GM12878 (cell line): ENCODE data around the gene AFMID. TPM values are rescaled to one million over a fixed set of nuclear protein-coding genes. Genes with fewer than 3 reads are reported as not detected.

Source experiments
- ATF7 ChIP-seq: fragments of 450-650 bp; IDR thresholded peaks from 2 replicates; pipeline ENCODE4 v1.6.1; 2016; ENCODE audit warnings: low read depth, mild to moderate bottlenecking
- BACH1 ChIP-seq: fragments of 450-650 bp; IDR thresholded peaks from 2 replicates; pipeline ENCODE4 v1.6.1; 2017; ENCODE audit warnings: mild to moderate bottlenecking, borderline replicate concordance
- BCL3 ChIP-seq: IDR thresholded peaks from 2 replicates; pipeline ENCODE4 v1.6.1; 2011; ENCODE audit warnings: borderline replicate concordance, low read depth, mild to moderate bottlenecking, moderate library complexity, low read length; ENCODE audit not compliant: insufficient read depth, poor library complexity, severe bottlenecking
- CREB1 ChIP-seq: IDR thresholded peaks from 2 replicates; pipeline ENCODE4 v1.6.1; 2012; ENCODE audit warnings: low read depth, mild to moderate bottlenecking, inconsistent platforms
- EZH2 ChIP-seq: IDR thresholded peaks from 2 replicates; pipeline ENCODE4 v1.6.1; 2012; ENCODE audit warnings: low read depth, mild to moderate bottlenecking, control low read depth, inconsistent platforms, low read length, borderline replicate concordance; ENCODE audit not compliant: control insufficient read depth
- FOS ChIP-seq: IDR thresholded peaks from 3 replicates; pipeline ENCODE4 v1.6.1; 2011; ENCODE audit warnings: borderline replicate concordance; ENCODE audit not compliant: insufficient read length; ENCODE audit errors: extremely low read depth
- GABPA ChIP-seq: IDR thresholded peaks from 2 replicates; pipeline ENCODE4 v1.6.1; 2014; ENCODE audit warnings: antibody characterized with exemption, low read depth, mild to moderate bottlenecking, inconsistent platforms
- HCFC1 ChIP-seq: fragments of 150-350 bp; IDR thresholded peaks from 2 replicates; pipeline ENCODE4 v1.6.1; 2014; ENCODE audit warnings: low read length
- HDAC6 ChIP-seq: fragments of 200-600 bp; sonication (generic); IDR thresholded peaks from one replicate; pipeline ENCODE4 v1.8.0; 2017; ENCODE audit warnings: antibody characterized with exemption; ENCODE audit not compliant: unreplicated experiment
- IKZF2 ChIP-seq, 2 experiments: fragments of 450-650 bp; IDR thresholded peaks; 2 replicates each; pipeline ENCODE4 v1.6.1; 2017; ENCODE audit warnings: mild to moderate bottlenecking in 2 of 2, moderate library complexity in 2 of 2
- IRF3 ChIP-seq: fragments of 450-650 bp; IDR thresholded peaks from 2 replicates; pipeline ENCODE4 v1.6.1; 2014; ENCODE audit warnings: mild to moderate bottlenecking
- JUNB ChIP-seq: IDR thresholded peaks from 2 replicates; pipeline ENCODE4 v1.6.1; 2016; ENCODE audit warnings: antibody characterized with exemption, mild to moderate bottlenecking
- KAT2A ChIP-seq: conservative IDR thresholded peaks from 2 replicates; pipeline ENCODE4 v1.6.1; 2011; ENCODE audit warnings: low read depth, low read length; ENCODE audit not compliant: control insufficient read depth
- LARP7 ChIP-seq: fragments of 450-650 bp; IDR thresholded peaks from 2 replicates; pipeline ENCODE4 v1.6.1; 2017; ENCODE audit warnings: mild to moderate bottlenecking
- MXI1 ChIP-seq: fragments of 150-350 bp; IDR thresholded peaks from 2 replicates; pipeline ENCODE4 v1.6.1; 2011; ENCODE audit warnings: low read depth, mild to moderate bottlenecking, inconsistent platforms, low read length, improper control_type of control experiment
- NBN ChIP-seq: fragments of 450-650 bp; IDR thresholded peaks from 2 replicates; pipeline ENCODE4 v1.6.1; 2016
- NR2F1 ChIP-seq: fragments of 450-650 bp; conservative IDR thresholded peaks from 2 replicates; pipeline ENCODE4 v1.6.1; 2017; ENCODE audit warnings: mild to moderate bottlenecking
- RUNX3 ChIP-seq: IDR thresholded peaks from 2 replicates; pipeline ENCODE4 v1.6.1; 2012; ENCODE audit warnings: low read length, inconsistent platforms
- SMAD1 ChIP-seq: fragments of 450-650 bp; IDR thresholded peaks from 2 replicates; pipeline ENCODE4 v1.6.1; 2018; ENCODE audit warnings: mild to moderate bottlenecking, low read depth; ENCODE audit not compliant: partially characterized antibody
- SMC3 ChIP-seq: IDR thresholded peaks from 2 replicates; pipeline ENCODE4 v1.6.1; 2011; ENCODE audit warnings: low read length, improper control_type of control experiment, borderline replicate concordance
- ZNF24 ChIP-seq: fragments of 450-650 bp; IDR thresholded peaks from 2 replicates; pipeline ENCODE4 v1.6.1; 2017; ENCODE audit warnings: antibody characterized with exemption, mild to moderate bottlenecking
- ZNF622 ChIP-seq: fragments of 450-650 bp; IDR thresholded peaks from 2 replicates; pipeline ENCODE4 v1.6.1; 2017; ENCODE audit warnings: mild to moderate bottlenecking, inconsistent platforms
- polyA plus RNA-seq, 11 experiments: library from polyadenylated mRNA; depleted of rRNA in 4 of 11; unstranded in 6 of 11; stranded (reverse) in 5 of 11; fragments of >200 nt; fragmentation: Nextera tagmentation in 4 of 11; fragmentation: Illumina TruSeq in 1 of 11; extraction: Ambion mirVana in 4 of 11; extraction: Trizol in 1 of 11; gene quantifications; 1 replicate in 1 of 11; 2 replicates in 10 of 11; pipeline versions ENCODE4 v1.2.1 to v1.2.3, GENCODE V29; 2011 to 2016; ENCODE audit warnings: inconsistent platforms in 2 of 11, missing spikeins in 2 of 11, low read depth in 1 of 11
- total RNA-seq, 4 experiments: library from RNA; depleted of rRNA in 3 of 4; stranded (reverse); fragments of >200 nt in 3 of 4; fragmentation: Illumina TruSeq in 1 of 4; extraction: Trizol in 1 of 4; gene quantifications; 2 replicates each; pipeline versions ENCODE4 v1.2.1 to v1.2.3, GENCODE V29; 2013 to 2021
- TF ChIP-seq, protein P1 (sequence below): fragments of 450-650 bp; IDR thresholded peaks from 2 replicates; pipeline ENCODE4 v1.6.1; 2017; ENCODE audit warnings: borderline replicate concordance
- TF ChIP-seq, protein P2 (sequence below): fragments of 450-650 bp; IDR thresholded peaks from 2 replicates; pipeline ENCODE4 v1.6.1; 2018; ENCODE audit warnings: mild to moderate bottlenecking, low read depth, moderate library complexity; ENCODE audit not compliant: partially characterized antibody

AFMID gene
- total and polyA plus RNA-seq, 10 of the 15 experiments (the other 5 are each of a cell fraction or from before 2014, with no cell fraction given), result 36.1 to 98.8 (median 51.6) TPM

DNA sequence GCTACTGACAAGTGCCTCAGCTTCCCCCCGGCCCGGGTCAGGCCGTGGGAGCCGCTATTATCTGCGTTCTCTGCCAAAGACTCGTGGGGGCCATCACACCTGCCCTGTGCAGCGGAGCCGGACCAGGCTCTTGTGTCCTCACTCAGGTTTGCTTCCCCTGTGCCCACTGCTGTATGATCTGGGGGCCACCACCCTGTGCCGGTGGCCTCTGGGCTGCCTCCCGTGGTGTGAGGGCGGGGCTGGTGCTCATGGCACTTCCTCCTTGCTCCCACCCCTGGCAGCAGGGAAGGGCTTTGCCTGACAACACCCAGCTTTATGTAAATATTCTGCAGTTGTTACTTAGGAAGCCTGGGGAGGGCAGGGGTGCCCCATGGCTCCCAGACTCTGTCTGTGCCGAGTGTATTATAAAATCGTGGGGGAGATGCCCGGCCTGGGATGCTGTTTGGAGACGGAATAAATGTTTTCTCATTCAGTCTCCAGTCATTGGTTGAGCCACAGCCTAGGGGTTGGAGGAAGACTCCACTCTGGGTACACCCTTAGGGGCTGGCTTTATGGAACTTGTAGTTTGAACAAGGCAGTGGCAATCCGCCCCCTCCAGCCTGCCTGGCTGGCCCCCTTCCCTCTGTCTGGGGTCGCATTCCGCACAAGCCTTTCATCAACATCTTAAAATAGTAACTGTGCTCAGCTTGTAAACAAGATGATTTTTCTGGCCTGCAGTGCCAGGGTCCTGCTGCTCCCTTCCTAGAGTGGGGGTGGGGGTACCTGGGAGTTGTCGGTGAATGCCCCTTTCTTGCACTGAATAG lies 14.7 kb upstream of the AFMID start (continued):
- no peak for TF ChIP-seq EZH2
- TF ChIP-seq NR2F1, result no peak
- no peak for TF ChIP-seq FOS
- TF ChIP-seq KAT2A, result no peak
- no peak for TF ChIP-seq IRF3
- TF ChIP-seq IKZF2 (IDR thresholded peaks at IDR 0.05), result no peak; a peak in 1 of 4 replicates
- TF ChIP-seq BACH1, result peak; percentile 24; the same call in 1 of the 2 replicates
- no peak for TF ChIP-seq ATF7
- TF ChIP-seq GABPA, result no peak
- no peak for TF ChIP-seq SMC3
- peak; percentile 55 for TF ChIP-seq MXI1
- TF ChIP-seq BCL3, result peak; percentile 10
- no peak for TF ChIP-seq ZNF622
- TF ChIP-seq, protein P1, sequence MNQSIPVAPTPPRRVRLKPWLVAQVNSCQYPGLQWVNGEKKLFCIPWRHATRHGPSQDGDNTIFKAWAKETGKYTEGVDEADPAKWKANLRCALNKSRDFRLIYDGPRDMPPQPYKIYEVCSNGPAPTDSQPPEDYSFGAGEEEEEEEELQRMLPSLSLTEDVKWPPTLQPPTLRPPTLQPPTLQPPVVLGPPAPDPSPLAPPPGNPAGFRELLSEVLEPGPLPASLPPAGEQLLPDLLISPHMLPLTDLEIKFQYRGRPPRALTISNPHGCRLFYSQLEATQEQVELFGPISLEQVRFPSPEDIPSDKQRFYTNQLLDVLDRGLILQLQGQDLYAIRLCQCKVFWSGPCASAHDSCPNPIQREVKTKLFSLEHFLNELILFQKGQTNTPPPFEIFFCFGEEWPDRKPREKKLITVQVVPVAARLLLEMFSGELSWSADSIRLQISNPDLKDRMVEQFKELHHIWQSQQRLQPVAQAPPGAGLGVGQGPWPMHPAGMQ, result no peak
- no peak for TF ChIP-seq ZNF24
- TF ChIP-seq LARP7, result no peak
- no peak for TF ChIP-seq RUNX3
- TF ChIP-seq, protein P2, sequence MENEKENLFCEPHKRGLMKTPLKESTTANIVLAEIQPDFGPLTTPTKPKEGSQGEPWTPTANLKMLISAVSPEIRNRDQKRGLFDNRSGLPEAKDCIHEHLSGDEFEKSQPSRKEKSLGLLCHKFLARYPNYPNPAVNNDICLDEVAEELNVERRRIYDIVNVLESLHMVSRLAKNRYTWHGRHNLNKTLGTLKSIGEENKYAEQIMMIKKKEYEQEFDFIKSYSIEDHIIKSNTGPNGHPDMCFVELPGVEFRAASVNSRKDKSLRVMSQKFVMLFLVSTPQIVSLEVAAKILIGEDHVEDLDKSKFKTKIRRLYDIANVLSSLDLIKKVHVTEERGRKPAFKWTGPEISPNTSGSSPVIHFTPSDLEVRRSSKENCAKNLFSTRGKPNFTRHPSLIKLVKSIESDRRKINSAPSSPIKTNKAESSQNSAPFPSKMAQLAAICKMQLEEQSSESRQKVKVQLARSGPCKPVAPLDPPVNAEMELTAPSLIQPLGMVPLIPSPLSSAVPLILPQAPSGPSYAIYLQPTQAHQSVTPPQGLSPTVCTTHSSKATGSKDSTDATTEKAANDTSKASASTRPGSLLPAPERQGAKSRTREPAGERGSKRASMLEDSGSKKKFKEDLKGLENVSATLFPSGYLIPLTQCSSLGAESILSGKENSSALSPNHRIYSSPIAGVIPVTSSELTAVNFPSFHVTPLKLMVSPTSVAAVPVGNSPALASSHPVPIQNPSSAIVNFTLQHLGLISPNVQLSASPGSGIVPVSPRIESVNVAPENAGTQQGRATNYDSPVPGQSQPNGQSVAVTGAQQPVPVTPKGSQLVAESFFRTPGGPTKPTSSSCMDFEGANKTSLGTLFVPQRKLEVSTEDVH, result peak; percentile 52
- no peak for TF ChIP-seq NBN
- no peak for TF ChIP-seq CREB1
- TF ChIP-seq JUNB, result no peak
- TF ChIP-seq HDAC6, result no peak
- TF ChIP-seq SMAD1, result no peak
- TF ChIP-seq HCFC1, result no peak
